Testis (tissue), 2 donors: Measurements from ENCODE around the gene GAB2.
A peak's percentile ranks its signal among the peaks of the same experiment; 100 is the strongest.

Experiments used
- CTCF ChIP-seq, 3 experiments: fragments of 450-650 bp in 2 of 3; fragments of 200-600 bp in 1 of 3; sonication (generic) in 1 of 3; IDR thresholded peaks; one replicate each; pipeline ENCODE4 v1.5.1; 2016 to 2019; ENCODE audit warnings: antibody characterized with exemption in 3 of 3, mild to moderate bottlenecking in 2 of 3, moderate library complexity in 1 of 3
- POLR2A ChIP-seq: fragments of 450-650 bp; IDR thresholded peaks from one replicate; pipeline ENCODE4 v1.6.1; 2017; ENCODE audit warnings: antibody characterized with exemption, mild to moderate bottlenecking, moderate library complexity

GRCh38 chr11:78432058-78432515, 14.5 kb upstream of the GAB2 start:
- no peak for TF ChIP-seq POLR2A
- TF ChIP-seq CTCF (IDR thresholded peaks at IDR 0.05), result peak in 1 of 3 experiments; percentile 19
